WTC11 (cell line): Measurements from ENCODE around the gene OTUB1. TPM values are rescaled to one million over a fixed set of nuclear protein-coding genes. Genes with fewer than 3 reads are reported as not detected.

ENCODE experiments used
- CREB1 ChIP-seq: sonication (generic); formaldehyde crosslinking; IDR thresholded peaks from 2 replicates; pipeline ENCODE4 v1.8.0; 2023; ENCODE audit warnings: mild to moderate bottlenecking, missing genetic modification reagents
- E2F4 ChIP-seq: sonication (generic); formaldehyde crosslinking; IDR thresholded peaks from 2 replicates; pipeline ENCODE4 v1.8.1; 2022; ENCODE audit warnings: low read depth, mild to moderate bottlenecking, moderate library complexity, missing genetic modification reagents, borderline replicate concordance
- HMGXB4 ChIP-seq: sonication (generic); formaldehyde crosslinking; IDR thresholded peaks from 2 replicates; pipeline ENCODE4 v1.8.1; 2023; ENCODE audit warnings: mild to moderate bottlenecking, moderate library complexity, missing genetic modification reagents
- MAX ChIP-seq: sonication (generic); formaldehyde crosslinking; IDR thresholded peaks from 2 replicates; pipeline ENCODE4 v1.8.0; 2022; ENCODE audit warnings: mild to moderate bottlenecking, missing genetic modification reagents
- MYBL2 ChIP-seq: sonication (generic); formaldehyde crosslinking; IDR thresholded peaks from 2 replicates; pipeline ENCODE4 v1.8.1; 2023; ENCODE audit warnings: mild to moderate bottlenecking, moderate library complexity, missing genetic modification reagents
- NFATC4 ChIP-seq: fragments of 250-450 bp; sonication (Bioruptor Pico); IDR thresholded peaks from 2 replicates; pipeline ENCODE4 v1.9.0; 2021; ENCODE audit warnings: mild to moderate bottlenecking
- NR2C2 ChIP-seq: sonication (generic); formaldehyde crosslinking; IDR thresholded peaks from 2 replicates; pipeline ENCODE4 v1.8.0; 2022; ENCODE audit warnings: mild to moderate bottlenecking, missing genetic modification reagents
- USF2 ChIP-seq: sonication (generic); formaldehyde crosslinking; IDR thresholded peaks from 2 replicates; pipeline ENCODE4 v1.8.1; 2023; ENCODE audit warnings: mild to moderate bottlenecking, missing genetic modification reagents, moderate library complexity
- ZNF121 ChIP-seq: sonication (generic); formaldehyde crosslinking; IDR thresholded peaks from 2 replicates; pipeline ENCODE4 v1.8.0; 2023; ENCODE audit warnings: missing genetic modification reagents
- ZNF532 ChIP-seq: fragments of 250-450 bp; sonication (Bioruptor Pico); IDR thresholded peaks from 2 replicates; pipeline ENCODE4 v1.9.0; 2021; ENCODE audit warnings: mild to moderate bottlenecking, borderline replicate concordance
- total RNA-seq: library from RNA; stranded (reverse); gene quantifications from 3 replicates; pipeline ENCODE4 v1.2.3, GENCODE V29; 2021
- TF ChIP-seq, protein P1 (sequence below): sonication (generic); formaldehyde crosslinking; IDR thresholded peaks from 2 replicates; pipeline ENCODE4 v1.8.1; 2022; ENCODE audit warnings: low read depth, missing genetic modification reagents, borderline replicate concordance
- TF ChIP-seq, protein P2 (sequence below): sonication (generic); formaldehyde crosslinking; IDR thresholded peaks from 2 replicates; pipeline ENCODE4 v1.8.0; 2022; ENCODE audit warnings: missing genetic modification reagents
- TF ChIP-seq, protein P3 (sequence below): sonication (generic); formaldehyde crosslinking; IDR thresholded peaks from 2 replicates; pipeline ENCODE4 v1.8.1; 2022; ENCODE audit warnings: missing genetic modification reagents, borderline replicate concordance
- TF ChIP-seq, protein P4 (sequence below): sonication (generic); formaldehyde crosslinking; IDR thresholded peaks from 2 replicates; pipeline ENCODE4 v1.8.1; 2022; ENCODE audit warnings: mild to moderate bottlenecking, moderate library complexity, missing genetic modification reagents
- TF ChIP-seq, protein P5 (sequence below): sonication (generic); formaldehyde crosslinking; conservative IDR thresholded peaks from 2 replicates; pipeline ENCODE4 v1.8.1; 2022; ENCODE audit warnings: mild to moderate bottlenecking, missing genetic modification reagents
- TF ChIP-seq, protein P6 (sequence below): sonication (generic); formaldehyde crosslinking; IDR thresholded peaks from 2 replicates; pipeline ENCODE4 v1.8.0; 2023; ENCODE audit warnings: mild to moderate bottlenecking, missing genetic modification reagents

OTUB1 gene
- total RNA-seq, 1 experiment from 2014 or later: 112 TPM

DNA sequence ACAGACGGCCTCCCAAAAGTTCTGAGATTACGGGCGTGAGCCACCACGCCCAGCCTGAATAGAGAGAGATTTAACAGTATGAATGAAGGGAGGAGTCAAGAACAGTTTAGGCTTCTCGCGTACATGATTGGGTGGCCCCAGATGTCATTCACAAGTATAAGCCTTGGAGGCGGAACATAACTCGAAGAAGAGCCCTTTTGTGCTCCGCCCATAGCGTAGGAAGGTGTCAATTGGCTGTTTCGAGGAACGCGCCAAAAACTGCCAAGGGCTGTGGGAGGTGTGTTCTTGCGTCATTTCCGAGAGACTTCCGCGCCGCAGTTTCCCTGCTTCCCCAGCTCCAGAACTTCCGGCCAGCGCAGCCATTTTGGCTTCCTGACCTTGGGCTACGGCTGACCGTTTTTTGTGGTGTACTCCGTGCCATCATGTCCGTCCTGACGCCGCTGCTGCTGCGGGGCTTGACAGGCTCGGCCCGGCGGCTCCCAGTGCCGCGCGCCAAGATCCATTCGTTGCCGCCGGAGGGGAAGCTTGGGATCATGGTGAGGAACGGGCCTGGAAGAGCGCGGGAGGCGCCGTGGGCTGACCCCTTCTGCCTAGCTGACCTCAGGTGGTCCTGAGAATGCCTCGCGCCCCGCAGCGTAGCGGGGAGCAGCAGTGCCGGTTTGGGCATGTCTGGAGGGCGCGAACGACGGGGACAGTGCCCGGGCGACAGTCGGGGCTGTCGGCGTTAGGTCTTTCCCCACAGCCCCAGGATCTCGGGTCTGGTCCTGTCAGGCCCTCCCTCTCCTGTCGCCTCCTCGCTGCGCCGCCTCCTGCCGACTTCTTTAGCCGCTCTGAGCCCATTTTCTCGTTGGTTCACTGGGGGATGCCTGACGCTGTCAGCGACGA lies 11.7 kb upstream of the OTUB1 start, which contains the start of gene COX8A (continued):
- TF ChIP-seq, protein P1, sequence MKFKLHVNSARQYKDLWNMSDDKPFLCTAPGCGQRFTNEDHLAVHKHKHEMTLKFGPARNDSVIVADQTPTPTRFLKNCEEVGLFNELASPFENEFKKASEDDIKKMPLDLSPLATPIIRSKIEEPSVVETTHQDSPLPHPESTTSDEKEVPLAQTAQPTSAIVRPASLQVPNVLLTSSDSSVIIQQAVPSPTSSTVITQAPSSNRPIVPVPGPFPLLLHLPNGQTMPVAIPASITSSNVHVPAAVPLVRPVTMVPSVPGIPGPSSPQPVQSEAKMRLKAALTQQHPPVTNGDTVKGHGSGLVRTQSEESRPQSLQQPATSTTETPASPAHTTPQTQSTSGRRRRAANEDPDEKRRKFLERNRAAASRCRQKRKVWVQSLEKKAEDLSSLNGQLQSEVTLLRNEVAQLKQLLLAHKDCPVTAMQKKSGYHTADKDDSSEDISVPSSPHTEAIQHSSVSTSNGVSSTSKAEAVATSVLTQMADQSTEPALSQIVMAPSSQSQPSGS: no peak
- peak; percentile 80; the same call in 1 of the 2 replicates for TF ChIP-seq E2F4 (CRISPR knock-in tag)
- TF ChIP-seq MAX: peak; percentile 80
- TF ChIP-seq, protein P2, sequence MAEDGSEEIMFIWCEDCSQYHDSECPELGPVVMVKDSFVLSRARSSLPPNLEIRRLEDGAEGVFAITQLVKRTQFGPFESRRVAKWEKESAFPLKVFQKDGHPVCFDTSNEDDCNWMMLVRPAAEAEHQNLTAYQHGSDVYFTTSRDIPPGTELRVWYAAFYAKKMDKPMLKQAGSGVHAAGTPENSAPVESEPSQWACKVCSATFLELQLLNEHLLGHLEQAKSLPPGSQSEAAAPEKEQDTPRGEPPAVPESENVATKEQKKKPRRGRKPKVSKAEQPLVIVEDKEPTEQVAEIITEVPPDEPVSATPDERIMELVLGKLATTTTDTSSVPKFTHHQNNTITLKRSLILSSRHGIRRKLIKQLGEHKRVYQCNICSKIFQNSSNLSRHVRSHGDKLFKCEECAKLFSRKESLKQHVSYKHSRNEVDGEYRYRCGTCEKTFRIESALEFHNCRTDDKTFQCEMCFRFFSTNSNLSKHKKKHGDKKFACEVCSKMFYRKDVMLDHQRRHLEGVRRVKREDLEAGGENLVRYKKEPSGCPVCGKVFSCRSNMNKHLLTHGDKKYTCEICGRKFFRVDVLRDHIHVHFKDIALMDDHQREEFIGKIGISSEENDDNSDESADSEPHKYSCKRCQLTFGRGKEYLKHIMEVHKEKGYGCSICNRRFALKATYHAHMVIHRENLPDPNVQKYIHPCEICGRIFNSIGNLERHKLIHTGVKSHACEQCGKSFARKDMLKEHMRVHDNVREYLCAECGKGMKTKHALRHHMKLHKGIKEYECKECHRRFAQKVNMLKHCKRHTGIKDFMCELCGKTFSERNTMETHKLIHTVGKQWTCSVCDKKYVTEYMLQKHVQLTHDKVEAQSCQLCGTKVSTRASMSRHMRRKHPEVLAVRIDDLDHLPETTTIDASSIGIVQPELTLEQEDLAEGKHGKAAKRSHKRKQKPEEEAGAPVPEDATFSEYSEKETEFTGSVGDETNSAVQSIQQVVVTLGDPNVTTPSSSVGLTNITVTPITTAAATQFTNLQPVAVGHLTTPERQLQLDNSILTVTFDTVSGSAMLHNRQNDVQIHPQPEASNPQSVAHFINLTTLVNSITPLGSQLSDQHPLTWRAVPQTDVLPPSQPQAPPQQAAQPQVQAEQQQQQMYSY: peak; percentile 63; the same call in 1 of the 2 replicates
- no peak for TF ChIP-seq ZNF532 (CRISPR knock-in tag)
- TF ChIP-seq ZNF121 (CRISPR knock-in tag): peak; percentile 86
- no peak for TF ChIP-seq NFATC4 (CRISPR knock-in tag)
- TF ChIP-seq CREB1 (CRISPR knock-in tag): no peak
- TF ChIP-seq, protein P3, sequence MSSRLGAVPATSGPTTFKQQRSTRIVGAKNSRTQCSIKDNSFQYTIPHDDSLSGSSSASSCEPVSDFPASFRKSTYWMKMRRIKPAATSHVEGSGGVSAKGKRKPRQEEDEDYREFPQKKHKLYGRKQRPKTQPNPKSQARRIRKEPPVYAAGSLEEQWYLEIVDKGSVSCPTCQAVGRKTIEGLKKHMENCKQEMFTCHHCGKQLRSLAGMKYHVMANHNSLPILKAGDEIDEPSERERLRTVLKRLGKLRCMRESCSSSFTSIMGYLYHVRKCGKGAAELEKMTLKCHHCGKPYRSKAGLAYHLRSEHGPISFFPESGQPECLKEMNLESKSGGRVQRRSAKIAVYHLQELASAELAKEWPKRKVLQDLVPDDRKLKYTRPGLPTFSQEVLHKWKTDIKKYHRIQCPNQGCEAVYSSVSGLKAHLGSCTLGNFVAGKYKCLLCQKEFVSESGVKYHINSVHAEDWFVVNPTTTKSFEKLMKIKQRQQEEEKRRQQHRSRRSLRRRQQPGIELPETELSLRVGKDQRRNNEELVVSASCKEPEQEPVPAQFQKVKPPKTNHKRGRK: no peak
- TF ChIP-seq, protein P4, sequence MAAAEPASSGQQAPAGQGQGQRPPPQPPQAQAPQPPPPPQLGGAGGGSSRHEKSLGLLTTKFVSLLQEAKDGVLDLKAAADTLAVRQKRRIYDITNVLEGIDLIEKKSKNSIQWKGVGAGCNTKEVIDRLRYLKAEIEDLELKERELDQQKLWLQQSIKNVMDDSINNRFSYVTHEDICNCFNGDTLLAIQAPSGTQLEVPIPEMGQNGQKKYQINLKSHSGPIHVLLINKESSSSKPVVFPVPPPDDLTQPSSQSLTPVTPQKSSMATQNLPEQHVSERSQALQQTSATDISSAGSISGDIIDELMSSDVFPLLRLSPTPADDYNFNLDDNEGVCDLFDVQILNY (CRISPR knock-in tag): peak; percentile 78
- TF ChIP-seq USF2 (CRISPR knock-in tag): no peak
- TF ChIP-seq HMGXB4 (CRISPR knock-in tag): peak; percentile 62; the same call in 1 of the 2 replicates
- TF ChIP-seq, protein P5, sequence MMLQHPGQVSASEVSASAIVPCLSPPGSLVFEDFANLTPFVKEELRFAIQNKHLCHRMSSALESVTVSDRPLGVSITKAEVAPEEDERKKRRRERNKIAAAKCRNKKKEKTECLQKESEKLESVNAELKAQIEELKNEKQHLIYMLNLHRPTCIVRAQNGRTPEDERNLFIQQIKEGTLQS (CRISPR knock-in tag): no peak
- TF ChIP-seq MYBL2: peak; percentile 96
- TF ChIP-seq, protein P6, sequence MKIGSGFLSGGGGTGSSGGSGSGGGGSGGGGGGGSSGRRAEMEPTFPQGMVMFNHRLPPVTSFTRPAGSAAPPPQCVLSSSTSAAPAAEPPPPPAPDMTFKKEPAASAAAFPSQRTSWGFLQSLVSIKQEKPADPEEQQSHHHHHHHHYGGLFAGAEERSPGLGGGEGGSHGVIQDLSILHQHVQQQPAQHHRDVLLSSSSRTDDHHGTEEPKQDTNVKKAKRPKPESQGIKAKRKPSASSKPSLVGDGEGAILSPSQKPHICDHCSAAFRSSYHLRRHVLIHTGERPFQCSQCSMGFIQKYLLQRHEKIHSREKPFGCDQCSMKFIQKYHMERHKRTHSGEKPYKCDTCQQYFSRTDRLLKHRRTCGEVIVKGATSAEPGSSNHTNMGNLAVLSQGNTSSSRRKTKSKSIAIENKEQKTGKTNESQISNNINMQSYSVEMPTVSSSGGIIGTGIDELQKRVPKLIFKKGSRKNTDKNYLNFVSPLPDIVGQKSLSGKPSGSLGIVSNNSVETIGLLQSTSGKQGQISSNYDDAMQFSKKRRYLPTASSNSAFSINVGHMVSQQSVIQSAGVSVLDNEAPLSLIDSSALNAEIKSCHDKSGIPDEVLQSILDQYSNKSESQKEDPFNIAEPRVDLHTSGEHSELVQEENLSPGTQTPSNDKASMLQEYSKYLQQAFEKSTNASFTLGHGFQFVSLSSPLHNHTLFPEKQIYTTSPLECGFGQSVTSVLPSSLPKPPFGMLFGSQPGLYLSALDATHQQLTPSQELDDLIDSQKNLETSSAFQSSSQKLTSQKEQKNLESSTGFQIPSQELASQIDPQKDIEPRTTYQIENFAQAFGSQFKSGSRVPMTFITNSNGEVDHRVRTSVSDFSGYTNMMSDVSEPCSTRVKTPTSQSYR (CRISPR knock-in tag): 0 out of 2 replicates have a peak, but pooled peaks have one; percentile 40
- no peak for TF ChIP-seq NR2C2
